Kidney (tissue), 14 donors: Measurements from ENCODE around the gene TEKT3. TPM values are rescaled to one million over a fixed set of nuclear protein-coding genes. Genes with fewer than 3 reads are reported as not detected.

Experiments used
- DNase-seq, 5 donors: peaks; one replicate each; pipeline ENCODE4 v3.0.0-alpha.2; 2013 to 2020
- FAIRE-seq: peaks from 2 replicates; lab custom pipeline; 2012; peaks lifted over from hg19 to GRCh38; lab: Jason Lieb, UNC
- H3K27ac ChIP-seq, 2 donors: one replicate each; pipeline ENCODE4 v1.7.0; 2013; ENCODE audit warnings: low read depth in 2 of 2, low read length in 2 of 2, inconsistent platforms in 1 of 2
- H3K27me3 ChIP-seq: one replicate; pipeline ENCODE4 v1.7.1; 2013; ENCODE audit warnings: low read length, inconsistent platforms; ENCODE audit not compliant: control insufficient read depth, insufficient read depth
- H3K36me3 ChIP-seq, 3 donors: one replicate each; pipeline versions ENCODE4 v1.7.0 to v1.7.1; 2013; ENCODE audit warnings: low read length in 3 of 3, control low read depth in 1 of 3, inconsistent platforms in 1 of 3; ENCODE audit not compliant: insufficient read depth in 3 of 3, control insufficient read depth in 2 of 3
- H3K4me1 ChIP-seq, 3 donors: one replicate each; pipeline versions ENCODE4 v1.7.0 to v1.7.1; 2013; ENCODE audit warnings: low read length in 3 of 3, inconsistent platforms in 1 of 3, low read depth in 1 of 3; ENCODE audit not compliant: control insufficient read depth in 2 of 3, insufficient read depth in 2 of 3
- H3K4me3 ChIP-seq, 3 donors: one replicate each; pipeline versions ENCODE4 v1.7.0 to v1.8.1; 2013; ENCODE audit warnings: low read length in 3 of 3, control low read depth in 1 of 3, inconsistent platforms in 1 of 3
- H3K9ac ChIP-seq, 3 donors: one replicate each; pipeline versions ENCODE4 v1.7.0 to v1.7.1; 2013; ENCODE audit warnings: low read length in 3 of 3, control low read depth in 1 of 3, inconsistent platforms in 1 of 3
- H3K9me3 ChIP-seq, 3 donors: one replicate each; pipeline versions ENCODE4 v1.7.0 to v1.7.1; 2013; ENCODE audit warnings: low read length in 3 of 3, control low read depth in 1 of 3, inconsistent platforms in 1 of 3; ENCODE audit not compliant: control insufficient read depth in 2 of 3, insufficient read depth in 1 of 3
- intact Hi-C: fragments of 100-400 bp; cut with DNase I; formaldehyde crosslinking; loops from one replicate; pipeline ENCODE4 v1.11.1; 2022
- polyA plus RNA-seq: library from polyadenylated mRNA; stranded (reverse); fragments of 350-450 nt; fragmentation: Illumina TruSeq; extraction: RNeasy Lipid Tissue Mini Kit (QIAGEN cat#74804); gene quantifications from one replicate; pipeline ENCODE4 v1.2.3, GENCODE V29; 2014; ENCODE audit warnings: low read depth, low replicate concordance; ENCODE audit not compliant: insufficient read depth
- total RNA-seq: library from RNA; stranded (reverse); fragmentation: NEBNext Ultra II Directional; extraction: Animal tissue kit (Norgen Biotek cat#: 25700); gene quantifications from one replicate; pipeline ENCODE4 v1.2.1, GENCODE V29; 2021
- TF ChIP-seq, protein P1 (sequence below): IDR thresholded peaks from 3 replicates; pipeline ENCODE4 v1.5.1; 2012; ENCODE audit warnings: mild to moderate bottlenecking, moderate library complexity, borderline replicate concordance; ENCODE audit not compliant: insufficient read depth; ENCODE audit errors: extremely low read depth
- donor health status: control.
- donor health status: control.
- donor health status: control.
- donor health status: control.
- donor health status: control.
- donor health status: DM: yes; HTN: yes; CAD: no.
- donor health status: Normal renal cell carcinoma (clear cell type).

The TEKT3 gene
- total and polyA plus RNA-seq, 2 donors from 2014 or later = 1.4 TPM; not detected in 1

DNA sequence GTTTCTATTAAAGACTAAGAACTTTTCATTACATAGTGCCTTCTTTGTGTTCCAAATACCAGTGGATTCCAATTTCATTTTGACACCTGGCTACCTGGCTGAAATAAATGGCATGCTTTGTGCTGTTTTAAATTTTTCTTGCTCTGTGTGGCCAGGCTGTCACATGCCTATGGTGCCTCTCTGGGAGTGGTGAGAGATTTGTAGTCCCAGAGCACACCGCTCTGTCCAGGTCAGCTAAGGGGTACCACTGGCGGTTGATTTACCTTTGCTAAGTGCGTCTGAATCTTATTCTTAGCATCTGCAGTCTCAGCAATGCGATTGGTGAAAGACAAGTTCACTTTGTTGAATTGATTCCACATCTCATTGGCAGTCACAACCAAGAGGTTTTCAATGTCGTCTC, 29.4 kb downstream of the TEKT3 start:
- Histone ChIP-seq H3K4me1 (no peaks in the 10 kb centered on the region), H3K9me3 (no peaks in the 10 kb centered on the region), H3K4me3 (no peak overlapping the region), H3K27me3 (no peaks in the 10 kb centered on the region), H3K9ac (no peak overlapping the region), H3K27ac (no peak overlapping the region), H3K36me3 (no peaks in the 10 kb centered on the region)
- FAIRE-seq (no peak), DNase-seq (no peak)
- TF ChIP-seq, protein P1, sequence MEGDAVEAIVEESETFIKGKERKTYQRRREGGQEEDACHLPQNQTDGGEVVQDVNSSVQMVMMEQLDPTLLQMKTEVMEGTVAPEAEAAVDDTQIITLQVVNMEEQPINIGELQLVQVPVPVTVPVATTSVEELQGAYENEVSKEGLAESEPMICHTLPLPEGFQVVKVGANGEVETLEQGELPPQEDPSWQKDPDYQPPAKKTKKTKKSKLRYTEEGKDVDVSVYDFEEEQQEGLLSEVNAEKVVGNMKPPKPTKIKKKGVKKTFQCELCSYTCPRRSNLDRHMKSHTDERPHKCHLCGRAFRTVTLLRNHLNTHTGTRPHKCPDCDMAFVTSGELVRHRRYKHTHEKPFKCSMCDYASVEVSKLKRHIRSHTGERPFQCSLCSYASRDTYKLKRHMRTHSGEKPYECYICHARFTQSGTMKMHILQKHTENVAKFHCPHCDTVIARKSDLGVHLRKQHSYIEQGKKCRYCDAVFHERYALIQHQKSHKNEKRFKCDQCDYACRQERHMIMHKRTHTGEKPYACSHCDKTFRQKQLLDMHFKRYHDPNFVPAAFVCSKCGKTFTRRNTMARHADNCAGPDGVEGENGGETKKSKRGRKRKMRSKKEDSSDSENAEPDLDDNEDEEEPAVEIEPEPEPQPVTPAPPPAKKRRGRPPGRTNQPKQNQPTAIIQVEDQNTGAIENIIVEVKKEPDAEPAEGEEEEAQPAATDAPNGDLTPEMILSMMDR = no peak
- intact Hi-C loops = no loop called here

DNA sequence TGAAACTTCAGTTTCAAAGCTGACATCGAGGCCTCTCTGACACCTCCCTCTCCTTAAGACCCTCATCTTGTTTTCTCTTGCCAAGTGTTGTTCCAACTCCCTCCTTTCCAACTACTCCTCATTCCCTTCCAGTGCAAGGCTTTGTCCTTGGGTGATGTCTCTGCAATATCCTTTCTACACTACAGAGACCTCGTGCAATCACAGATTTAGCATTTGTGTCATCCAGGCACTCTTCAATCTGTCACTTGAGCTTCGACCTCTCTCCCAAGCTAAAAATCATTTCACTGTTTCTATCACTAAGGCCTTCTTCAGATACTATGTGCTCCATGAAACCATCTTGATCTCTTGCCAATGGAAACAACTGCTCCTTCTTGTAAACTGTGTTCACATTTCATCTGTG, 31.6 kb downstream of the TEKT3 start:
- no peak for FAIRE-seq
- H3K9ac ChIP-seq = no peak overlapping the region
- H3K4me1 ChIP-seq = peaks cover 0 to 3% (median 0%) of the 10 kb centered on the region in 3 donors
- peak in 2 of 5 donors; percentile 4 to 33 for DNase-seq
- H3K9me3 ChIP-seq = no peaks in the 10 kb centered on the region
- TF ChIP-seq, protein P1 = no peak
- H3K36me3 ChIP-seq = no peaks in the 10 kb centered on the region
- H3K27ac ChIP-seq = no peak overlapping the region
- no peak overlapping the region for H3K4me3 ChIP-seq
- no peaks in the 10 kb centered on the region for H3K27me3 ChIP-seq
- intact Hi-C loops = no loop called here

DNA sequence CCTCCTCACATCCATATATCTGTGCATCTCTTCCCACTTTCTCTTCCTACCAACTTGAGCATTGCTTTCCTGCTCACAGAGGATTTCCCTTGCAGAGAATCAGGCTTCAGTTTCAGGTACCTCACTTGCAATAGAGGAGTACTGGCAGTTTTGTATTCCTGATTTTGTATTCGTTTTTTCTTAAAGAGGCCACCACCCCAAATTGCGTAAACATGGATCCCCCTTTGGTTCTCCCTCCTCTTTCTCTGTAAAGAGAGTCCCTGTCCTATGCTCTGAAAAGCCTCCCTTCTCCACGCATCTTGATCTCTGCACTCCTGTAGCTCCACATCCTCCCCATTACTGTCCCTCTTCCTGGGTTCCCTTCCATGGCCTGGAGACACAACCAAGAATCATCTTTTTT, 32.2 kb downstream of the TEKT3 start:
- no peaks in the 10 kb centered on the region for H3K36me3 ChIP-seq
- no peak overlapping the region for H3K9ac ChIP-seq
- TF ChIP-seq, protein P1 = no peak
- H3K27ac ChIP-seq = no peak overlapping the region
- H3K27me3 ChIP-seq = no peaks in the 10 kb centered on the region
- intact Hi-C loops = no loop called here
- DNase-seq (no peak), FAIRE-seq (no peak)
- H3K4me3 ChIP-seq = no peak overlapping the region
- H3K4me1 ChIP-seq = peaks cover 0 to 3% (median 0%) of the 10 kb centered on the region in 3 donors
- H3K9me3 ChIP-seq = no peaks in the 10 kb centered on the region

DNA sequence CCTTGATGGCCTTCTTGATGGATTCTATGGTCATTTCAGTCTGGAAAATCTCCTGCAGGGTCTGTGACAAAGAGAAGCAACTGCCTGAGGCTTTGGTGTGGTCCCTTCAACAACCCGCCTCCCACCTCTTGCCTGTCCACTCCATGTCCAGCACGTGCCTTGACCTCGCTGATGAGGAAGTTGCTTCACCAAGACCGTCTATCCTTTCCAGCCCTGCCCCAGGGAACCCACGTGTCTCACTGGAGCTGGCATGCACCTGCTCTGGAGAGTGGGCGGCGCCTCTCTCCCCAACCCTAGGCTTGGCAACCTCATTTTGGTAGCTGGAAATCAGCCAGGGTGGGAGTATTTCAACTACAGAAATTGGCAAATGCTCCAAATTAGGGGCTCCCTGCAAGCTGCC, 32.6 kb downstream of the TEKT3 start:
- Histone ChIP-seq H3K27ac (no peak overlapping the region), H3K4me3 (no peak overlapping the region), H3K4me1 (peaks cover 0 to 3% (median 0%) of the 10 kb centered on the region in 3 donors), H3K9me3 (no peaks in the 10 kb centered on the region), H3K36me3 (no peaks in the 10 kb centered on the region), H3K9ac (no peak overlapping the region), H3K27me3 (no peaks in the 10 kb centered on the region)
- TF ChIP-seq, protein P1 = no peak
- FAIRE-seq (no peak), DNase-seq (no peak)
- intact Hi-C loops = no loop called here
